ENCODE results near the gene CDH4. TPM values are rescaled to one million over a fixed set of nuclear protein-coding genes. Genes with fewer than 3 reads are reported as not detected.

Gene CDH4
- total and polyA plus RNA-seq, 10 donors = 0.30 to 20.1 (median 7.7) TPM

DNA sequence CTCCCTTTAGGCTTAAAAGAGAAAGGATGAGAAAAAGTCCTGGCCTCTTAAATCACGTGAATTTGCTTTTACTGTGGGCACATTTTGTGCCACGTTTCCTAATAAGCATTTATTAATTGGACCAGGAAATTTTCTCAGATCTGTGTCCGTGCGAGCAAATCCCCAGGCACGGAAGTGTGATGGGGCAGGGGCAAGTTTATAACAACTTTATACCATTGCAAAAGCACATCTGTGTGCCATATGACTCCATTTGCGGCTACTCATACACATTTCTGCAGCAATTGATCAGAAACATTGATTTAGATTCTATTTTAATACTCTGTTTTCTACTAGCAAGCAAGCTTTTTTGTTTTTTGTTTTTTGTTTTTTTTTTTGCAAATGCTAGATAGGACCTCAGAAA, 440.4 kb downstream of the CDH4 start:
- Histone ChIP-seq H3K4me3 (no peak overlapping the region), H3K27ac (no peak overlapping the region), H3K4me1 (peaks cover 0 to 10% (median 5%) of the 10 kb centered on the region in 6 donors), H3K36me3 (no peaks in the 10 kb centered on the region), H3K9me3 (peaks cover 0 to 17% (median 0%) of the 10 kb centered on the region in 8 donors), H3K27me3 (replicated peaks in 1 of 7) (peaks cover 0 to 10% (median 0%) of the 10 kb centered on the region in 7 donors)
- 76 to 87% (median 86%) methylated on average over 6 of the region's 6 CpGs for WGBS, 5 donors
- TF ChIP-seq POLR2AphosphoS5 (IDR thresholded peaks at IDR 0.05) (no peak), CTCF (IDR thresholded peaks at IDR 0.05 in 8 of 11, conservative IDR thresholded peaks at IDR 0.05 in 3 of 11) (no peak), POLR2A (IDR thresholded peaks at IDR 0.05) (no peak)
- no peak for DNase-seq
- intact Hi-C loops (cut with DNase I; ENCODE audit: low total_unique reads) = no loop called here

- H3K27me3 ChIP-seq (replicated peaks in 1 of 7) = peaks cover 0 to 10% (median 0%) of the 10 kb centered on the region in 7 donors
- no peak overlapping the region for H3K27ac ChIP-seq
- WGBS, 5 donors = 52 to 76% (median 61%) methylated on average over 9 to 12 of the region's 12 CpGs
- intact Hi-C loops (cut with DNase I; ENCODE audit: low total_unique reads) = no loop called here
- no peak overlapping the region for H3K4me3 ChIP-seq
- peaks cover 0 to 23% (median 0%) of the 10 kb centered on the region in 8 donors for H3K9me3 ChIP-seq
- no peak for DNase-seq
- peaks cover 0 to 10% (median 5%) of the 10 kb centered on the region in 6 donors for H3K4me1 ChIP-seq
- no peaks in the 10 kb centered on the region for H3K36me3 ChIP-seq
- TF ChIP-seq CTCF (IDR thresholded peaks at IDR 0.05 in 8 of 11, conservative IDR thresholded peaks at IDR 0.05 in 3 of 11) = no peak
- TF ChIP-seq POLR2AphosphoS5 (IDR thresholded peaks at IDR 0.05) = peak in 2 of 3 donors; percentile 37 to 57
Observed at GRCh38 chr20:61693055-61693600, 441.1 kb downstream of the CDH4 start.

DNA sequence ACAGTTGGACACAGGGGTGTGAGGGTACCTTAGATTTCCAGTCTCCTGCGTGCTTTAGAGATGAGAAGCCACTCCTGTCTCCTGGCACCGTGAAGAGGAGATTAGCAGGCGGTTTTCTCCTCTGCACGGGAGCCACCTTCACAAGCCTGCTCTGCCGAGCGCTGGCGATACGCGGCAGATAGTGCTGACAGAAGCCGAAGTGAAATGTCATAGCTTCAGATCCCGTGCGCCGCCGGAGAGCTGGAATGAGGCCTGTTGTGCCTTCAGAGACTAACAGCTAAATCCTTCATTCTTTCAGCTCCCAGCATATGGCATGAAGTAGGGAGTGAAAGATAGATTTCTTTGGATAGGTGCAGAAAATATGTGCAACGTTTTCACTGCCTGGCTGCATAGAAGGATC, 442.6 kb downstream of the CDH4 start:
- H3K4me1 ChIP-seq = peaks cover 0 to 18% (median 5%) of the 10 kb centered on the region in 6 donors
- H3K4me3 ChIP-seq = no peak overlapping the region
- H3K36me3 ChIP-seq = no peaks in the 10 kb centered on the region
- DNase-seq = no peak
- intact Hi-C loops (cut with DNase I; ENCODE audit: low total_unique reads) = no loop called here
- peaks cover 0 to 10% (median 0%) of the 10 kb centered on the region in 7 donors for H3K27me3 ChIP-seq (replicated peaks in 1 of 7)
- TF ChIP-seq POLR2A (IDR thresholded peaks at IDR 0.05) = no peak
- no peak for TF ChIP-seq POLR2AphosphoS5 (IDR thresholded peaks at IDR 0.05)
- TF ChIP-seq CTCF (IDR thresholded peaks at IDR 0.05 in 8 of 11, conservative IDR thresholded peaks at IDR 0.05 in 3 of 11) = no peak
- H3K9me3 ChIP-seq = peaks cover 0 to 33% (median 0%) of the 10 kb centered on the region in 8 donors
- 75 to 88% (median 85%) methylated on average over 15 of the region's 15 CpGs for WGBS, 5 donors
- no peak overlapping the region for H3K27ac ChIP-seq

GRCh38 chr20:61695741-61696140, 443.7 kb downstream of the CDH4 start:
- H3K9me3 ChIP-seq = peaks cover 0 to 41% (median 0%) of the 10 kb centered on the region in 8 donors
- TF ChIP-seq POLR2A (IDR thresholded peaks at IDR 0.05) (no peak), CTCF (IDR thresholded peaks at IDR 0.05 in 8 of 11, conservative IDR thresholded peaks at IDR 0.05 in 3 of 11) (no peak), POLR2AphosphoS5 (IDR thresholded peaks at IDR 0.05) (no peak)
- 85 to 89% (median 86%) methylated on average over 9 of the region's 9 CpGs for WGBS, 5 donors
- DNase-seq = no peak
- no peaks in the 10 kb centered on the region for H3K36me3 ChIP-seq
- no peak overlapping the region for H3K27ac ChIP-seq
- intact Hi-C loops (cut with DNase I; ENCODE audit: low total_unique reads) = no loop called here
- peaks cover 0 to 10% (median 0%) of the 10 kb centered on the region in 7 donors for H3K27me3 ChIP-seq (replicated peaks in 1 of 7)
- H3K4me3 ChIP-seq = no peak overlapping the region
- peaks cover 0 to 18% (median 5%) of the 10 kb centered on the region in 6 donors for H3K4me1 ChIP-seq
